Measurements from ENCODE around the gene NCR1.
"Not testable (repeated sequence)": the region's sequence is repeated elsewhere in the genome, so short reads cannot be mapped to it uniquely, and the experiment has no call there.

Gene NCR1

DNA sequence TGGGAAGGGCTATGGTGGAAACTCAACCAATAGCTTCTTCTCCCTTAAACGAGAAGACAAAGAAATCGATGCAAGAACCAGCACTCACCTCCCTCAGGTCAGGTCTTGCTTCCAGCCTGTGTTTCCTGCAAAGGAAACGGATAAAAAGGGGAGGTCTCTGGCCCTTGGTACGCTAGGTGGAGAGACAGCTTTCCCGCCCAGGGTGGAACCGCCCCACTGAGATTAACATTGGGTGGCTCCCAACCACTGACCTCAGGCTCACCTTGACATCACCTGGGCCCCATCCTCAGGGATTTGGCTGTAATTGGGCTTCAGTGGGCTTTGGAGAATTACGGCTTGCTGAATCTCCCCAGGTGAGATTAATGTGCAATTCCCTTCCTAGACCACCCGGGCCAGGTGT, 41.4 kb downstream of the NCR1 start, which contains the start of gene NLRP7:
Gene NLRP7 (minus strand): TSS at position 150 of the 400 bp plus-strand sequence.
- no peaks in the 10 kb centered on the region for H3K9me3 ChIP-seq
- peaks cover 30% of the 10 kb centered on the region for H3K27me3 ChIP-seq
- no peaks in the 10 kb centered on the region for H3K36me3 ChIP-seq
- H3K4me3 ChIP-seq (ENCODE audit: low read depth in 1 of 2, low read length in 1 of 2) = no peak within 1 kb of the TSS
- H3K4me1 ChIP-seq (ENCODE audit: control insufficient read depth in 1 of 2, insufficient read depth in 1 of 2, low read depth in 1 of 2, low read length in 1 of 2) = no peaks in the 10 kb centered on the region
- TF ChIP-seq, protein P1, sequence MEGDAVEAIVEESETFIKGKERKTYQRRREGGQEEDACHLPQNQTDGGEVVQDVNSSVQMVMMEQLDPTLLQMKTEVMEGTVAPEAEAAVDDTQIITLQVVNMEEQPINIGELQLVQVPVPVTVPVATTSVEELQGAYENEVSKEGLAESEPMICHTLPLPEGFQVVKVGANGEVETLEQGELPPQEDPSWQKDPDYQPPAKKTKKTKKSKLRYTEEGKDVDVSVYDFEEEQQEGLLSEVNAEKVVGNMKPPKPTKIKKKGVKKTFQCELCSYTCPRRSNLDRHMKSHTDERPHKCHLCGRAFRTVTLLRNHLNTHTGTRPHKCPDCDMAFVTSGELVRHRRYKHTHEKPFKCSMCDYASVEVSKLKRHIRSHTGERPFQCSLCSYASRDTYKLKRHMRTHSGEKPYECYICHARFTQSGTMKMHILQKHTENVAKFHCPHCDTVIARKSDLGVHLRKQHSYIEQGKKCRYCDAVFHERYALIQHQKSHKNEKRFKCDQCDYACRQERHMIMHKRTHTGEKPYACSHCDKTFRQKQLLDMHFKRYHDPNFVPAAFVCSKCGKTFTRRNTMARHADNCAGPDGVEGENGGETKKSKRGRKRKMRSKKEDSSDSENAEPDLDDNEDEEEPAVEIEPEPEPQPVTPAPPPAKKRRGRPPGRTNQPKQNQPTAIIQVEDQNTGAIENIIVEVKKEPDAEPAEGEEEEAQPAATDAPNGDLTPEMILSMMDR (IDR thresholded peaks at IDR 0.05) = no peak
- H3K27ac ChIP-seq = no peak within 1 kb of the TSS

GRCh38 chr19:54949412-54949811, 43.5 kb downstream of the NCR1 start:
- Histone ChIP-seq H3K9me3 (no peaks in the 10 kb centered on the region), H3K4me1 (ENCODE audit: control insufficient read depth in 1 of 2, insufficient read depth in 1 of 2, low read depth in 1 of 2, low read length in 1 of 2) (no peaks in the 10 kb centered on the region), H3K4me3 (ENCODE audit: low read depth in 1 of 2, low read length in 1 of 2) (no peak overlapping the region), H3K27me3 (peaks cover 37% of the 10 kb centered on the region), H3K27ac (no peak overlapping the region), H3K36me3 (no peaks in the 10 kb centered on the region)
- TF ChIP-seq, protein P1 (IDR thresholded peaks at IDR 0.05) = no peak

- H3K27me3 ChIP-seq = peaks cover 37% of the 10 kb centered on the region
- not testable (repeated sequence) for H3K36me3 ChIP-seq; H3K9me3 ChIP-seq; H3K4me1 ChIP-seq (ENCODE audit: control insufficient read depth in 1 of 2, insufficient read depth in 1 of 2, low read depth in 1 of 2, low read length in 1 of 2); H3K4me3 ChIP-seq (ENCODE audit: low read depth in 1 of 2, low read length in 1 of 2); H3K27ac ChIP-seq
Measured at GRCh38 chr19:54950580-54950979, 44.6 kb downstream of the NCR1 start.

GRCh38 chr19:54952591-54953344, 46.8 kb downstream of the NCR1 start:
- Histone ChIP-seq H3K4me3 (ENCODE audit: low read depth in 1 of 2, low read length in 1 of 2) (no peak overlapping the region), H3K36me3 (no peaks in the 10 kb centered on the region), H3K27me3 (peaks cover 43% of the 10 kb centered on the region), H3K9me3 (no peaks in the 10 kb centered on the region), H3K27ac (no peak overlapping the region), H3K4me1 (ENCODE audit: control insufficient read depth in 1 of 2, insufficient read depth in 1 of 2, low read depth in 1 of 2, low read length in 1 of 2) (no peaks in the 10 kb centered on the region)
- TF ChIP-seq, protein P1 (IDR thresholded peaks at IDR 0.05) = no peak

- not testable (repeated sequence) for H3K4me1 ChIP-seq (ENCODE audit: control insufficient read depth in 1 of 2, insufficient read depth in 1 of 2, low read depth in 1 of 2, low read length in 1 of 2); H3K9me3 ChIP-seq; H3K36me3 ChIP-seq; H3K4me3 ChIP-seq (ENCODE audit: low read depth in 1 of 2, low read length in 1 of 2); H3K27ac ChIP-seq
- H3K27me3 ChIP-seq = peaks cover 48% of the 10 kb centered on the region
Measured at GRCh38 chr19:54953345-54953713, 47.4 kb downstream of the NCR1 start.

DNA sequence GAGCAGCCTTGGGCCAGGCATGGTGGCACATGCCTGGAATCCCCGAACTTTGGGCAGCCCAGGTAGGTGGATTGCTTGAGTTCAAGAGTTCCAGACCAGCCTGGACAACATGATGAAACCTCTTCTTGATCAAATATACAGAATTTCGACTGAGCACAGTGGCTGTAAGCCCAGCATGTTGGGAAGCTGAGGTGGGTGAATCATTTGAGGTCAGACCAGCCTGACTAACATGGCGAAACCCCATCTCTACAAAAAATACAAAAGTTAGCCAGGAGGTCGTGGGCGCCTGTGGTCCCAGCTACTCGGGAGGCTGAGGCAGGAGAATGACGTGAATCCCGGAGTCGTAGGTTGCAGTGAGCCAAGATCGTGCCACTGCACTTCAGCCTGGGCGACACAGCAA, 49.4 kb downstream of the NCR1 start:
- Histone ChIP-seq H3K27me3 (peaks cover 59% of the 10 kb centered on the region), H3K4me3 (ENCODE audit: low read depth in 1 of 2, low read length in 1 of 2) (no peak overlapping the region), H3K36me3 (no peaks in the 10 kb centered on the region), H3K9me3 (no peaks in the 10 kb centered on the region), H3K27ac (no peak overlapping the region), H3K4me1 (ENCODE audit: control insufficient read depth in 1 of 2, insufficient read depth in 1 of 2, low read depth in 1 of 2, low read length in 1 of 2) (no peaks in the 10 kb centered on the region)
- TF ChIP-seq, protein P1 (IDR thresholded peaks at IDR 0.05) = no peak

Measured in neutrophil (primary cell).